IMR-90 (cell line): ENCODE data around the gene CALML4.

Experiments used
- BHLHE40 ChIP-seq: fragments of 150-350 bp; IDR thresholded peaks from 2 replicates; pipeline ENCODE4 v1.6.1; 2016; ENCODE audit warnings: mild to moderate bottlenecking, low read depth, low read length
- CEBPB ChIP-seq: IDR thresholded peaks from 2 replicates; pipeline ENCODE4 v1.6.1; 2012; ENCODE audit warnings: low read depth, low read length, improper control_type of control experiment
- CHD1 ChIP-seq: IDR thresholded peaks from 2 replicates; pipeline ENCODE4 v1.6.1; 2012; ENCODE audit warnings: low read depth, low read length, improper control_type of control experiment
- CTCF ChIP-seq: conservative IDR thresholded peaks from 2 replicates; pipeline ENCODE4 v1.5.1; 2012; ENCODE audit warnings: mild to moderate bottlenecking, low read depth, low read length, improper control_type of control experiment
- ELK1 ChIP-seq: fragments of 150-350 bp; IDR thresholded peaks from 2 replicates; pipeline ENCODE4 v1.6.1; 2016; ENCODE audit warnings: low read depth, mild to moderate bottlenecking, low read length, moderate library complexity, borderline replicate concordance
- MAFK ChIP-seq: IDR thresholded peaks from 2 replicates; pipeline ENCODE4 v1.6.1; 2012; ENCODE audit warnings: low read depth, low read length, improper control_type of control experiment
- POLR2A ChIP-seq: IDR thresholded peaks from 2 replicates; pipeline ENCODE4 v1.6.1; 2012; ENCODE audit warnings: mild to moderate bottlenecking, low read depth, low read length
- RAD21 ChIP-seq: IDR thresholded peaks from 2 replicates; pipeline ENCODE4 v1.6.1; 2012; ENCODE audit warnings: low read length, improper control_type of control experiment
- RCOR1 ChIP-seq: IDR thresholded peaks from 2 replicates; pipeline ENCODE4 v1.6.1; 2012; ENCODE audit warnings: mild to moderate bottlenecking, low read length, improper control_type of control experiment; ENCODE audit not compliant: insufficient replicate concordance
- RFX5 ChIP-seq: IDR thresholded peaks from 2 replicates; pipeline ENCODE4 v1.8.0; 2012; ENCODE audit warnings: low read depth, mild to moderate bottlenecking, low read length, moderate library complexity
- SMC3 ChIP-seq: fragments of 150-350 bp; IDR thresholded peaks from 2 replicates; pipeline ENCODE4 v1.6.1; 2016; ENCODE audit warnings: low read depth, mild to moderate bottlenecking, antibody characterized with exemption, low read length, moderate library complexity
- USF2 ChIP-seq: fragments of 150-350 bp; IDR thresholded peaks from 2 replicates; pipeline ENCODE4 v1.6.1; 2017; ENCODE audit warnings: mild to moderate bottlenecking, antibody characterized with exemption, low read length, low read depth

- no peak for TF ChIP-seq POLR2A
- TF ChIP-seq CEBPB = no peak
- no peak for TF ChIP-seq USF2
- no peak for TF ChIP-seq CTCF
- TF ChIP-seq MAFK = no peak
- TF ChIP-seq RAD21 = no peak
- TF ChIP-seq CHD1 = no peak
- TF ChIP-seq SMC3 = no peak
- TF ChIP-seq ELK1 = no peak
- no peak for TF ChIP-seq RFX5
- TF ChIP-seq BHLHE40 = no peak
- no peak for TF ChIP-seq RCOR1
Measured at GRCh38 chr15:68204776-68205557, at the start of gene CALML4.
